Coronary artery (tissue), 2 donors: Measurements from ENCODE around the gene JARID2.

Experiments used
- DNase-seq: peaks from one replicate; pipeline ENCODE4 v3.0.0-alpha.2; 2017; ENCODE audit warnings: low spot score
- H3K27ac ChIP-seq, 2 donors: fragments of 200-600 bp; sonication (generic); one replicate each; pipeline ENCODE4 v1.5.1; 2016 to 2019
- H3K4me3 ChIP-seq: fragments of 200-600 bp; sonication (generic); 2 replicates; pipeline ENCODE4 v1.5.1; 2016; ENCODE audit warnings: mild to moderate bottlenecking, moderate library complexity
- CTCF ChIP-seq: fragments of 200-600 bp; sonication (generic); IDR thresholded peaks from one replicate; pipeline ENCODE4 v1.5.1; 2019; ENCODE audit warnings: antibody characterized with exemption

The JARID2 gene

GRCh38 chr6:15553031-15553430, 307.2 kb downstream of the JARID2 start:
- H3K4me3 ChIP-seq = no peak overlapping the region
- no peak for DNase-seq
- no peak for TF ChIP-seq CTCF
- H3K27ac ChIP-seq = no peak overlapping the region

DNA sequence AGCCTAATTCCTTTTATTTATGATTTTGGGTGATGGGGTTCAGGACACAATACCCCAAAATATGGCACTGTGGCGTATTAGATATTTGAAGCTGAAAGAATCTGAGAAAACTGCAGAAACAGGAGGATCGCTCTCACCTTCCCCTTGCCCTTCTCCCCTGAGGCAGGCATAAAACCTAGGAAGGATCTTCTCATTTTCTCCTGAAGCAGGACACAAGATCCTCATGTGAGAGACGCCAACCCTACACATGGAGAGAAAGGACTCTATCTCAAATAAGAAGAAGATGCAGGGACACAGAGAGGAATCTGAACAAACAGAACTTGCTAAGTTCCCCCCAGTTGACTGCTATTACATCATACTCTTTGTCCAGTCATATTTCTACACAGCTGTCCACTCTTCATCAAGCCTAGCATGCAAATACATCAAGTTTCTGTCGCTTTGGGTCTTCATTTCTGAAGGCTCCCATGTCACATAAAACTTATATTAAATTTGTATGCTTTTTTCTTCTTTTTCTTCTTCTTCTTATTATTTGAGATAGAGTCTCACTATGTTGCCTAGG, 307.9 kb downstream of the JARID2 start:
- no peak for TF ChIP-seq CTCF
- H3K27ac ChIP-seq = no peak overlapping the region
- no peak overlapping the region for H3K4me3 ChIP-seq
- no peak for DNase-seq

- no peak for TF ChIP-seq CTCF
- Histone ChIP-seq H3K4me3 (no peak overlapping the region), H3K27ac (no peak overlapping the region)
- no peak for DNase-seq
Measured at GRCh38 chr6:15554728-15555100, 308.8 kb downstream of the JARID2 start.

DNA sequence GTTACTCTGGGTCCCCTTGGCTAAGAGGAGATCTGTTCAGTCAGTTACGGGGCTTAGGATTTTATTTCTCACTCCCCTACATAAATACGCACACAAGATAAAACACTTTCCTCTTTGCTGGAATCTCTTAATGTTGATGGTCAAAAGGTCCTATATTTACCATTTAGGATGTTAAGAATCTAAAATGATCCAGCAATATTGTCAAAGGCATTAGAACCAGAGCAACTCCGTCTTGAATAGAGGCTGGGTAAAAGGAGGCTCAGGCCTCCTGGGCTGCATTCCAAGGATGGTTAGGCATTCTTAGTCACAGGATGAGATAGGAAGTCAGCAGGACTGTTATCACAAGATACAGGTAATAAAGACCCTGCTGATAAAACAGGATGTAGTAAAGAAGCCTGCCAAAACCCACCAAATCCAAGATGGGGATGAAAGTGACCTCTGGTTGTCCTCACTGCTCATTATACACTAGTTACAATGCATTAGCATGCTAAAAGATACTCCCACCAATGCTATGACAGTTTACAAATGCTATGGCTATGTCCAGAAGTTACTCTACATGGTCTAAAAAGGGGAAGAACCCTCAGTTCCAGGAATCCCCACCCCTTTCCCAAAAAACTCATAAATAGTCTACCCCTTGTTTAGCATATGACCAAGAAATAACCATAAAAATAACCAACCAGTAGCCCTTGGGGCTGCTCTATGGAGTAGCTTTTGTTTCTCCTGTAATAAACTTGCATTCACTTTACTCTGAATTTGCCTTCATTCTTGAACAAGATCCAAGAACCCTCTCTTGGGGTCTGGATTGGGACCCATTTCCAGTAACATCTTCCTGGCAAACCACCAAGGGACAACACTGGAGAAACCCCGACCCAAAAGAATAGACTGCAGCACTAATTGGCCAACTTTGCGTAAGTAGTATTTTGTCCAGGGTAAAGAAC, 309.5 kb downstream of the JARID2 start:
- TF ChIP-seq CTCF = no peak
- no peak overlapping the region for H3K4me3 ChIP-seq
- H3K27ac ChIP-seq = no peak overlapping the region
- no peak for DNase-seq

GRCh38 chr6:15556711-15557110, 310.8 kb downstream of the JARID2 start:
- H3K27ac ChIP-seq = no peak overlapping the region
- H3K4me3 ChIP-seq = no peak overlapping the region
- no peak for TF ChIP-seq CTCF
- DNase-seq = no peak

DNA sequence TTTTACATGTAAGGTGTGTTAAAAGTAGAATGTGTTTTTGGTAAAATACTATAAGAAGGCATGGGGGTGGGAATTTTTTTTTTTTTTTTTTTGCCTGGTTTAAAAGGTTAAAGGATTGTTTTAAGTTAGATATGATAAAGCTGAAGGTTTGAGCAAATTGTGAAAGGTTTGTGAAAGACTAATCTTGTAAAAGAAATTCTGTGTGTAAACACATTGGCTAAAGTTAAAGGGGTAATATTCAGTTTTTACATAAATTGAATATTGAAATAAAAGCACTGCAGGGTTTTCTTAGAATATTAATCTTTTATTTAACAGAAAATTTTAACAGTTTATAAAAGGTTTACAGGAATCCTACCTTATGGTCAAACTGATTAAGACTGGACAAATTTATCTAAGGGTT, 311.3 kb downstream of the JARID2 start:
- DNase-seq = no peak
- Histone ChIP-seq H3K4me3 (no peak overlapping the region), H3K27ac (no peak overlapping the region)
- TF ChIP-seq CTCF = no peak

- Histone ChIP-seq H3K4me3 (no peak overlapping the region), H3K27ac (no peak overlapping the region)
- TF ChIP-seq CTCF = no peak
- DNase-seq = no peak
Measured at GRCh38 chr6:15560713-15561112, 314.8 kb downstream of the JARID2 start.
